ENCODE measurements around the gene RPRD1B.

- TF ChIP-seq CTCF (IDR thresholded peaks at IDR 0.05; ENCODE audit: low read depth, low read length) = no peak
- no peak for TF ChIP-seq EZH2phosphoT487 (IDR thresholded peaks at IDR 0.05; ENCODE audit: low read depth)
These were observed 10.2 kb upstream of the RPRD1B start for GRCh38 chr20:38023181-38024001.

Measured in OCI-LY3 (cell line).